HEK293T (cell line): Measurements from ENCODE around the gene NEK8.

Experiments used
- CTCF ChIA-PET: fragments of 350-600 bp; formaldehyde crosslinking; extraction: SDS; loops from one replicate; lab custom pipeline; 2021; ENCODE audit warnings: antibody characterized with exemption, inconsistent platforms; lab: Yijun Ruan, JAX
- POLR2A ChIA-PET: fragments of 350-600 bp; formaldehyde crosslinking; extraction: SDS; loops from one replicate; lab custom pipeline; 2020; ENCODE audit warnings: antibody characterized with exemption, inconsistent platforms; lab: Yijun Ruan, JAX
- DNase-seq: peaks from one replicate; pipeline ENCODE4 v3.0.0; 2012; ENCODE audit warnings: mixed read lengths; ENCODE audit errors: extremely low spot score
- ARNT ChIP-seq: fragments of 450-650 bp; IDR thresholded peaks from 2 replicates; pipeline ENCODE4 v1.6.1; 2017; ENCODE audit warnings: mild to moderate bottlenecking
- BHLHE40 ChIP-seq: fragments of 450-650 bp; IDR thresholded peaks from 2 replicates; pipeline ENCODE4 v1.6.1; 2016; ENCODE audit warnings: mild to moderate bottlenecking, moderate library complexity, borderline replicate concordance
- CTBP1 ChIP-seq: fragments of 450-650 bp; IDR thresholded peaks from 2 replicates; pipeline ENCODE4 v1.6.1; 2016; ENCODE audit warnings: borderline replicate concordance
- ELF4 ChIP-seq: fragments of 450-650 bp; IDR thresholded peaks from 2 replicates; pipeline ENCODE4 v1.6.1; 2017; ENCODE audit warnings: antibody characterized with exemption
- FOXA1 ChIP-seq: fragments of 450-650 bp; IDR thresholded peaks from 2 replicates; pipeline ENCODE4 v1.6.1; 2016; ENCODE audit warnings: mild to moderate bottlenecking
- FOXK2 ChIP-seq: fragments of 450-650 bp; IDR thresholded peaks from 2 replicates; pipeline ENCODE4 v1.6.1; 2016; ENCODE audit warnings: mild to moderate bottlenecking
- FOXM1 ChIP-seq: fragments of 450-650 bp; IDR thresholded peaks from 2 replicates; pipeline ENCODE4 v1.6.1; 2017; ENCODE audit warnings: mild to moderate bottlenecking, borderline replicate concordance
- HDGF ChIP-seq: fragments of 450-650 bp; IDR thresholded peaks from 2 replicates; pipeline ENCODE4 v1.6.1; 2017; ENCODE audit warnings: antibody characterized with exemption, borderline replicate concordance
- L3MBTL2 ChIP-seq: fragments of 450-650 bp; conservative IDR thresholded peaks from 2 replicates; pipeline ENCODE4 v1.6.1; 2016; ENCODE audit warnings: mild to moderate bottlenecking
- LEF1 ChIP-seq: fragments of 450-650 bp; IDR thresholded peaks from 2 replicates; pipeline ENCODE4 v1.6.1; 2017; ENCODE audit warnings: mild to moderate bottlenecking, borderline replicate concordance
- NFRKB ChIP-seq: fragments of 450-650 bp; IDR thresholded peaks from 2 replicates; pipeline ENCODE4 v1.6.1; 2016; ENCODE audit warnings: mild to moderate bottlenecking, moderate library complexity
- PKNOX1 ChIP-seq: fragments of 450-650 bp; IDR thresholded peaks from 2 replicates; pipeline ENCODE4 v1.6.1; 2016
- SP1 ChIP-seq: fragments of 450-650 bp; IDR thresholded peaks from 2 replicates; pipeline ENCODE4 v1.6.1; 2017
- SUZ12 ChIP-seq: fragments of 450-650 bp; IDR thresholded peaks from 2 replicates; pipeline ENCODE4 v1.6.1; 2016; ENCODE audit warnings: mild to moderate bottlenecking
- TARDBP ChIP-seq: fragments of 450-650 bp; IDR thresholded peaks from 2 replicates; pipeline ENCODE4 v1.6.1; 2016
- ZNF384 ChIP-seq: fragments of 450-650 bp; IDR thresholded peaks from 2 replicates; pipeline ENCODE4 v1.6.1; 2016

The NEK8 gene

GRCh38 chr17:28744972-28745785 lies 16.6 kb downstream of the NEK8 start:
- DNase-seq = no peak
- TF ChIP-seq SP1 (no peak), ZNF384 (no peak), PKNOX1 (no peak), FOXA1 (no peak), ELF4 (no peak), ARNT (no peak), NFRKB (no peak), L3MBTL2 (no peak), BHLHE40 (no peak), FOXK2 (no peak), TARDBP (no peak), HDGF (no peak), SUZ12 (no peak), FOXM1 (no peak), CTBP1 (no peak), LEF1 (no peak)
- ChIA-PET CTCF (interaction anchor here (1.7 to 9.3 kb wide), 2 partner anchors 18 to 19 kb away, joined by 4 to 185 read pairs; partner anchors contain the start of genes NEK8 and TLCD1), POLR2A (interaction anchor here (0.8 to 17.2 kb wide), 10 partner anchors 10 to 204 kb away, joined by 3 to 409 read pairs (median 4); partner anchors contain the start of genes FAM222B, NEK8, RPL23A and TLCD1)

- no peak for DNase-seq
- no peak for TF ChIP-seq BHLHE40
- TF ChIP-seq PKNOX1 = no peak
- no peak for TF ChIP-seq ARNT
- no peak for TF ChIP-seq ELF4
- TF ChIP-seq NFRKB = no peak
- TF ChIP-seq TARDBP = no peak
- TF ChIP-seq CTBP1 = no peak
- no peak for TF ChIP-seq SP1
- TF ChIP-seq L3MBTL2 = no peak
- no peak for TF ChIP-seq LEF1
- no peak for TF ChIP-seq FOXK2
- no peak for TF ChIP-seq FOXM1
- ChIA-PET POLR2A (interaction anchor here (0.8 to 17.2 kb wide), 9 partner anchors 12 to 204 kb away, joined by 3 to 409 read pairs (median 5); partner anchors contain the start of genes FAM222B, NEK8, RPL23A and TLCD1), CTCF (interaction anchor here (0.5 to 9.3 kb wide), 4 partner anchors 18 to 61 kb away, joined by 4 to 185 read pairs (median 6); partner anchors contain the start of genes NEK8 and TLCD1)
Measured at GRCh38 chr17:28745786-28746411, 17.3 kb downstream of the NEK8 start.

- CTCF ChIA-PET = interaction anchor here (0.6 to 9.3 kb wide), 4 partner anchors 13 to 103 kb away, joined by 3 to 185 read pairs (median 5); partner anchors contain the start of genes NEK8 and TLCD1
- no peak for TF ChIP-seq NFRKB
- TF ChIP-seq LEF1 = no peak
- no peak for TF ChIP-seq SUZ12
- no peak for TF ChIP-seq ZNF384
- no peak for TF ChIP-seq HDGF
Measured at GRCh38 chr17:28746611-28747050, 18.0 kb downstream of the NEK8 start.

GRCh38 chr17:28747051-28747691 lies 18.6 kb downstream of the NEK8 start:
- no peak for DNase-seq
- CTCF ChIA-PET = interaction anchor here (0.6 to 9.3 kb wide), 4 partner anchors 13 to 103 kb away, joined by 3 to 185 read pairs (median 5); partner anchors contain the start of genes NEK8 and TLCD1
- POLR2A ChIA-PET = interaction anchor here (0.9 to 17.2 kb wide), 4 partner anchors 16 to 96 kb away, joined by 3 to 409 read pairs (median 7); partner anchors contain the start of genes NEK8, RPL23A and TLCD1
- TF ChIP-seq L3MBTL2 (no peak), FOXK2 (no peak), TARDBP (no peak), CTBP1 (no peak), ARNT (no peak), BHLHE40 (no peak), SP1 (no peak)

More at GRCh38 chr17:28746611-28747050, 18.0 kb downstream of the NEK8 start:
- no peak for DNase-seq
- POLR2A ChIA-PET = interaction anchor here (0.9 to 17.2 kb wide), 4 partner anchors 17 to 96 kb away, joined by 3 to 409 read pairs (median 7); partner anchors contain the start of genes NEK8, RPL23A and TLCD1

- TF ChIP-seq PKNOX1 (no peak), FOXM1 (no peak), CTBP1 (no peak), FOXK2 (no peak), ARNT (no peak), SP1 (no peak), FOXA1 (no peak), HDGF (no peak)
- POLR2A ChIA-PET = interaction anchor here (0.7 to 17.2 kb wide), 6 partner anchors 18 to 103 kb away, joined by 3 to 409 read pairs (median 8); partner anchors contain the start of genes BLTP2, FAM222B, NEK8 and RPL23A
- CTCF ChIA-PET = interaction anchor here (1.6 to 9.3 kb wide), 2 partner anchors 16 to 22 kb away, joined by 6 to 185 read pairs; partner anchors contain the start of genes NEK8 and TLCD1
- DNase-seq = no peak
Measured at GRCh38 chr17:28747801-28748750, 19.5 kb downstream of the NEK8 start.
